ENCODE measurements around the gene GPC6. TPM values are rescaled to one million over a fixed set of nuclear protein-coding genes. Genes with fewer than 3 reads are reported as not detected.

The GPC6 gene
- total and polyA plus RNA-seq, 10 donors = 0.22 to 9.3 (median 4.5) TPM

DNA sequence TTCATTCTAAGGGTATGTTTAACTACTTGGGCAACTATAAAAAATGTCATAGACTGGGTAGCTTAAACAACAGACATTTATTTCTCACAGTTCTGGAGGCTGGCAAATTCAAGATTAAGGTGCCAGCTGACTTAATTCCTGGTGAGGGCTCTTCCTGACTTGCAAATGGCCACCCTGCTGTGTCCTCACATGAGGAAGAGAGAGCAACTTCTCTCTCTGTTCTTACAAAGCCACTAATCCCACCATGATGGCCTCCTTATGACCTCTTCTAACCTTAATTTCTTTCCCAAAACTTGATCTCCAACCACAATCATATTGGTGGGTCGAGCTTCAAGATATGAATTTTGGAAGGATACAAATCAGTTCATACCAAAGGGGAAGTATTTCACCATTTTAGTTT lies 853.9 kb downstream of the GPC6 start:
- peaks cover 0 to 12% (median 10%) of the 10 kb centered on the region in 8 donors for H3K9me3 ChIP-seq

GRCh38 chr13:94087100-94087499 lies 860.5 kb downstream of the GPC6 start:
- Histone ChIP-seq H3K4me3 (no peak overlapping the region), H3K27ac (no peak overlapping the region), H3K27me3 (replicated peaks in 1 of 7) (no peaks in the 10 kb centered on the region), H3K4me1 (no peaks in the 10 kb centered on the region), H3K36me3 (no peaks in the 10 kb centered on the region), H3K9me3 (no peaks in the 10 kb centered on the region)
- 79 to 97% (median 91%) methylated on average over 3 of the region's 3 CpGs for WGBS, 5 donors
- TF ChIP-seq POLR2A (IDR thresholded peaks at IDR 0.05) (no peak), POLR2AphosphoS5 (IDR thresholded peaks at IDR 0.05) (no peak)
- TF ChIP-seq, protein P1, sequence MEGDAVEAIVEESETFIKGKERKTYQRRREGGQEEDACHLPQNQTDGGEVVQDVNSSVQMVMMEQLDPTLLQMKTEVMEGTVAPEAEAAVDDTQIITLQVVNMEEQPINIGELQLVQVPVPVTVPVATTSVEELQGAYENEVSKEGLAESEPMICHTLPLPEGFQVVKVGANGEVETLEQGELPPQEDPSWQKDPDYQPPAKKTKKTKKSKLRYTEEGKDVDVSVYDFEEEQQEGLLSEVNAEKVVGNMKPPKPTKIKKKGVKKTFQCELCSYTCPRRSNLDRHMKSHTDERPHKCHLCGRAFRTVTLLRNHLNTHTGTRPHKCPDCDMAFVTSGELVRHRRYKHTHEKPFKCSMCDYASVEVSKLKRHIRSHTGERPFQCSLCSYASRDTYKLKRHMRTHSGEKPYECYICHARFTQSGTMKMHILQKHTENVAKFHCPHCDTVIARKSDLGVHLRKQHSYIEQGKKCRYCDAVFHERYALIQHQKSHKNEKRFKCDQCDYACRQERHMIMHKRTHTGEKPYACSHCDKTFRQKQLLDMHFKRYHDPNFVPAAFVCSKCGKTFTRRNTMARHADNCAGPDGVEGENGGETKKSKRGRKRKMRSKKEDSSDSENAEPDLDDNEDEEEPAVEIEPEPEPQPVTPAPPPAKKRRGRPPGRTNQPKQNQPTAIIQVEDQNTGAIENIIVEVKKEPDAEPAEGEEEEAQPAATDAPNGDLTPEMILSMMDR (IDR thresholded peaks at IDR 0.05 in 8 of 11, conservative IDR thresholded peaks at IDR 0.05 in 3 of 11) = no peak
- intact Hi-C loops (cut with DNase I; ENCODE audit: low total_unique reads) = no loop called here
- no peak for DNase-seq

More for the DNA sequence above, 853.9 kb downstream of the GPC6 start:
- intact Hi-C loops (cut with DNase I; ENCODE audit: low total_unique reads) = no loop called here
- H3K27me3 ChIP-seq (replicated peaks in 1 of 7) = no peaks in the 10 kb centered on the region
- H3K4me1 ChIP-seq = no peaks in the 10 kb centered on the region
- no peak overlapping the region for H3K4me3 ChIP-seq
- TF ChIP-seq, protein P1 (IDR thresholded peaks at IDR 0.05 in 8 of 11, conservative IDR thresholded peaks at IDR 0.05 in 3 of 11) = no peak
- no peak for TF ChIP-seq POLR2A (IDR thresholded peaks at IDR 0.05)
- TF ChIP-seq POLR2AphosphoS5 (IDR thresholded peaks at IDR 0.05) = no peak
- no peak for DNase-seq
- WGBS, 5 donors = 51 to 72% (median 63%) methylated on average over 1 of the region's 1 CpG
- no peak overlapping the region for H3K27ac ChIP-seq
- H3K36me3 ChIP-seq = no peaks in the 10 kb centered on the region

DNA sequence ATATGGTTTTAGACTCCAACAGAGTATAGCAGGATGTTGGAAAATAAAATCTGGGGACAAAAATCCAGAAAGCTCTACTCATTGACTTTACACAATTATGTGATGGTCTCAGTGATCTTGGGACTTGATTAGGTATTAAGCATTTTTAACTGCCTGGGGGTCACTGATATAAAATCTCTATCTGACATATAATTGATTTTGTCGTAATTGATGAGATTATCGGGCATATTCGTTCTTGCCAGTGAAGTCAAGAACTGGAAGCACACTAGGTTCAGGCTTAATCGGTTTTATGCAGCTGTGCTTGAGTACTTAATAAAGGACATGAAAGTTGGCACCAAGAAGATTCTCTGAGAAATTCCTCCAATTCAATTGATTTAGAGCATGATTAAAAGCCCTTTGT lies 862.1 kb downstream of the GPC6 start:
- no peak for DNase-seq
- Histone ChIP-seq H3K9me3 (peaks cover 0 to 14% (median 9%) of the 10 kb centered on the region in 8 donors), H3K27me3 (replicated peaks in 1 of 7) (no peaks in the 10 kb centered on the region), H3K4me3 (no peak overlapping the region), H3K27ac (no peak overlapping the region), H3K4me1 (no peaks in the 10 kb centered on the region), H3K36me3 (no peaks in the 10 kb centered on the region)
- WGBS, 5 donors = 44 to 75% (median 46%) methylated on average over 4 of the region's 4 CpGs
- no peak for TF ChIP-seq POLR2A (IDR thresholded peaks at IDR 0.05)
- no peak for TF ChIP-seq POLR2AphosphoS5 (IDR thresholded peaks at IDR 0.05)
- TF ChIP-seq, protein P1 (IDR thresholded peaks at IDR 0.05 in 8 of 11, conservative IDR thresholded peaks at IDR 0.05 in 3 of 11) = no peak
- intact Hi-C loops (cut with DNase I; ENCODE audit: low total_unique reads) = no loop called here

DNA sequence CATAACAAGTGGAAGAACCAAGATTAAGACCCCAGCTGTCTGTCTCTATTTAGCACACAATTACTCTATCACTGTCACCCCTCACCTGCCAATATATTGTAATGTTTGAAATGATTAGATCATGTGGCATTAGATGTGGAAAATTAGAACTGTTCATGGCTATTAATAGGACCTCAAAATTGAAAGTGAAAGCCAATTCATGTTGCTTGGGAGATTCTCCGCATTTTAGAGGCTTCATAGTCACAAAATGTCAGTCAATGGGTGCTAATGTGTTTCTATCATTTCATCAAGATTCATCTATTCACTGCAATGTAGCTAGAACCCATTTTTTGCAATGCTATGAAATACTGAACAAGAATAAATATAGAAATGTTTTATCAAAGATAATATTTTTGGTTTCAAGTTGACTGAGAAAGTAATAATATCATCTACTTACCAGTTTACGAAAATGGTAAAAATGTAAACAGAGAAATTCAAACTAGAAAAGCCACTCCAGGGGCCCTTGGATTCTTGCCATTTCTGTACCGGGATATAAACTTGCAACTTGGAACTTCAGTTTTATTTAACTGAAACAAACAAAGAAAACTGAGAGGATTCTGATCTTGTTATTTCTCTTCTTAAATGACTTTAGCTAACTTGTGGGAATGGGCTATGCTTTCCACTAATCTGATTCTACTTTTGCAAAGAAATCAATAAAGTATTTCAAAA lies 864.3 kb downstream of the GPC6 start:
- DNase-seq = no peak
- H3K27ac ChIP-seq = no peak overlapping the region
- no peak for TF ChIP-seq POLR2AphosphoS5 (IDR thresholded peaks at IDR 0.05)
- no peak for TF ChIP-seq POLR2A (IDR thresholded peaks at IDR 0.05)
- TF ChIP-seq, protein P1 (IDR thresholded peaks at IDR 0.05 in 8 of 11, conservative IDR thresholded peaks at IDR 0.05 in 3 of 11) = no peak
- intact Hi-C loops (cut with DNase I; ENCODE audit: low total_unique reads) = no loop called here
- no peaks in the 10 kb centered on the region for H3K36me3 ChIP-seq
- no peak overlapping the region for H3K4me3 ChIP-seq
- no peaks in the 10 kb centered on the region for H3K4me1 ChIP-seq
- H3K27me3 ChIP-seq (replicated peaks in 1 of 7) = no peaks in the 10 kb centered on the region
- peaks cover 0 to 17% (median 10%) of the 10 kb centered on the region in 8 donors for H3K9me3 ChIP-seq
- WGBS, 5 donors = 49 to 76% (median 55%) methylated on average over 3 of the region's 3 CpGs
